GM18507 (cell line): ENCODE results near the gene ACAP2.
A peak's percentile ranks its signal among the peaks of the same experiment; 100 is the strongest.

Experiments used
- DNase-seq: peaks from one replicate; pipeline ENCODE4 v3.0.0; 2011; ENCODE audit warnings: low read depth; ENCODE audit not compliant: insufficient read length; ENCODE audit errors: extremely low spot score
- FAIRE-seq: peaks from 2 replicates; lab custom pipeline; 2011; peaks lifted over from hg19 to GRCh38; lab: Jason Lieb, UNC

ACAP2 gene

DNA sequence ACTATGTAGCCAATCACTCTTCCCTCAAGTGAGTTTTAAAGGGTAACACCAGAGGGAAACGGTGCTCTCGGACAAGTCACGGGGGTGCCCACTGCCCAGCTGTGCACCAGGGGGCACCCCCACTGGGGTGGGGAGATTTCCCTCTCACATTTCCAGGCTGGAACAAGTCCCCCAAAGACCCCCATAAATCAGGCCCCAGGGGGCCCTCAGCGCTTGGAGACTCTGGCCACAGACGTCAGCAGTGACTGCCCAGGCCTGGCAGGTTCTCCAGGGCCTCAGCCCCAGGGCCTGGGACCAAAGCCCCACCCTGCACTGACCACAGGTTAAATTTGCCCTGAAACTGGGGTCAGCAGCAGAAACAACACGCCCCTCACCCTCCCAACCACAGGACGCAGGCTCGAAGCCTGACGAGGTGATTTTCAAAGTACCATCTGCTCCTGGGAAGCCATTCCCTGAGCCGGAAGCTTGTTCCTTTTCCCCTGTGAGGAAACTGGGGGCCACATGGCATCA lies 188.8 kb downstream of the ACAP2 start:
- DNase-seq (no peak), FAIRE-seq (no peak)

DNA sequence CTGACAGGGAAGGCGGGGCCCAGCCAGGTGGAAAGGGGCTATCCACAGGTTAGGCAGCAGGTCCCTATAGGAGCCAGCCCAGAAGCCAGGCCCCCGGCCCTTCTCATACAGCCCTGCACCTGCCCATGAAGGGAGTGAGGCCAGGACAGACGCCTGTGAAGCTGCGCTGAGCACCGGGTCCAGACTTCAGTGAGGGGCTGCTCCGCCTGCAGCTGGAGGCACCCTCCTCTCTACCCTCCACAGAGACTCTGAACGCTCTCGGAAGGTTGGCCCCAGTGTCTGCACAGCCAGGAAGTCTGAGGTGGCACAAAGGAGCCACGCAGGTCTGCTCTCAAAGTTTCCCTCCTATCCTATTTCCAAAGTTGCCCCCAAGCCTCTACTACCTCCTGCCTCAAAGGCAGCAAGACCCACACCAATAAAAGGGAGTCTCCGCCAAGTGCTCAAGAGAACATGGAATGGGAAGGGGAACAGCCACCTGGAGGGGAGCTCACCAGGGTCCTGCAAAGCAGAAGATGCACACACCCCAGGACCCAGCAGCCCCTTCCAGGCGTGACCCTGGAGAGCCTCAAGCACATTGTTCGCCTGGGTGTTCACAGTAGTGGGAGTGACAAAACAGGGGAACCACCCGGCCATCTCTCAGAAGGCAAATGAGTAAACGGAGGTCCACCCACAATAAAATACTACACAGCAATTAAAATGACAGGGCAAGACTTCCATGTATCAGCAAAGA lies 191.3 kb downstream of the ACAP2 start:
- FAIRE-seq: no peak
- no peak for DNase-seq

DNA sequence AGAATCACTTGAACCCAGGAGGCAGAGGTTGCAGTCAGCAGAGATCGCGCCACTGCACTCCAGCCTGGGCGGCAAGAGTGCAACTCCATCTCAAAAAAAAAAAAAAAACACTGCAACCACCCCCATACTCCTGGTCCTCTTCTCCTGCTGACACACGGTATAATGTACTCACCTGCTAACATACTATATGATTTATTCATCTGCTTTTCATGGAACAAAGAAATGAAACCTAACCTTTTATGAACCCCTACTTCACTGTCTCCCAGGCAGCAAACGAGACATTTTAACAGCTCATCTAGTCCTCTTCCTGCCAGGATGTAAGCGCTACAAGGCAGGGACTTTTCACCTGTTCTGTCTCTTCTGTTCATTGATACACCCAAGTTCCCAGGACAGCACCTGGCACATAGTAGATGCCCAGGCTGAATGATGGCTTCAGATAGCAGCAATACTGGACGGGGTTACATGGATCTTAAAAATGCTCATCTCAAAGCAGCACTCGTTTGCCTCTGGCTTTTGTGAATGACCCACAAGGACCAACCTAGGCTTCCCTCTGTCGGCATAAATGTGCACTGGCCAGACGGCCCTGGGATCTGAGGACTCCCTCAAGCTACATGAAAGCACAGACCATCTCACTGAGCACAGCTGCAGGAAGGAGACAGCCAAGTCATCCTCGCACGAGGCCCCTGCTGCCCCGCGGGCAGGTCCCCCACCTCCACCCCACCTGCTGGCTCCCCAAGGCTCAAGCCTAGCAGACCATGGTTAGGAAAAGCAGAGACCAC lies 192.2 kb downstream of the ACAP2 start:
- FAIRE-seq: peak; percentile 24
- no peak for DNase-seq

DNA sequence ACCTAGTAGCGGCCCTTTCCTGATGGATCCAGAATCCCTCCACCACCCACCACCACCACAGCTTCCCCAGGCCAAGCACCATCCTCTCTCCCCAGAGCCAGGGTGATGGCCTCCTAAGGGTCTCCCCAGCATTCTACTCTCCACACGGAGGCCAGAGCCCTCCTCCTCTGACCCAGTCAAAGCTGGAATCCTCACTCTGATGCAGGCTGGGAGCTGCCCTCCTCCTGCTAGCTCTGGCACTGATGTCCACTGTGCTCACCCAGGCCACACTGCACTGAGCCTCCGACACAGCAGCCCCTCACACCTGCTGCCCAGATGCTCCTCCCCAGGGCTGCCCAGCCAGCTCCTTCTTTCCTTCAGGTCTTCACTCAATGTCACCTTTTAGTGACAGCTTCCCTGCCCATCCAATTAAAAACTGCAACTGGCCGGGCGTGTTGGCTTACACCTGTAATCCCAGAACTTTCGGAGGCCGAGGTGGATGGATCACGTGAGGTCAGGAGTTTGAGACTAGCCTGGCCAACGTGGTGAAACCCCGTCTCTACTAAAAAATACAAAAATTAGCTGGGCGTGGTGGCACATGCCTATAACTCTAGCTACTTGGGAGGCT lies 192.9 kb downstream of the ACAP2 start:
- DNase-seq (no peak), FAIRE-seq (no peak)

DNA sequence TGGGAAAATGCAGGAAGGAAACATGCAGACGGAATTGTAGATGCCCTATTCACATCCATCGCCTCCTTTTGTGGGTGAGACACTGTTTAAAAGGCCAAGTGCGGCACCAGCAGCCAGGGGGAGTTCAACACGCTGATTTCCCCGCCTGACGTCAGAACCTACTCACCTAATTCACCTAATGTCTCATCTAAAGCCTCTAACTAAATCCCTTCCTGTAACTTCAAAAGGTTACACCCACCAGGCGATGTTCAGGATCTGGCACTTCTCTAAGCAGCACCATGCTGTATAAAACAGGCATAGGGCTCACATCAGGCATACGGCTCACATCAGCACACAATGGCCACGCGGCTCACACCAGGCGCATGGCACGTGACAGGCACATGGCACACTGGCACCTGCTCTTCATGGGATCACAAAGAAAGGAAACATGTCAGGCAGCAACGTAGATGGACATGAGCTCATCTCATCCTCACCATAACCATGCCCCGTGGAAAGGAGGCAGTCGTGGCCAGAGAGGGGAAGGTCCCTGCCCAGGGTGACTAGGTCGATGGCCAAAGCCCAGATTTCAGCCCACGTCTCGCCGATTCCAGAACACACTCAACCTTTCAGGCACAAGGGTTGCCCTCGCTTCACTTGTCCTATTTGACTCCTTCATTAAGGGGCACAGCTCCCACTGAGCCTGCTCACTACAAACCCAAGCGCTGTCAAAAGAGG lies 193.6 kb downstream of the ACAP2 start:
- DNase-seq (no peak), FAIRE-seq (no peak)

DNA sequence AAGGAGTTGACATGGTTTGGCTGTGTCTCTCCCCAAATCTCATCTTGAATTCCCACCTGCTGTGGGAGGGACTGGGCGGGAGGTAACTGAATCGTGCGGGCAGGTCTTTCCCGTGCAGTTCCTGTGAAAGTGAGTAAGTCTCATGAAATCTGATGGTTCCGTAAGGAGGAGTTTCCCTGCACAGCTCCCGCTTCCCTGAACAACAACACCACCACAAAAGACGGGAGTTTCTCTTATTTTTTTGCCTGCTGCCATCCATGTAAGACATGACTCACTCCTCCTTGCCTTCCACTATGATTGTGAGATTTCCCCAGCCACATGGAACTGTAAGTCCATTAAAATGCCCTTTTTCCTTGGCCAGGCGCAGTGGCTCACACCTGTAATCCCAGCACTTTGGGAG lies 194.5 kb downstream of the ACAP2 start:
- FAIRE-seq: no peak
- no peak for DNase-seq

DNA sequence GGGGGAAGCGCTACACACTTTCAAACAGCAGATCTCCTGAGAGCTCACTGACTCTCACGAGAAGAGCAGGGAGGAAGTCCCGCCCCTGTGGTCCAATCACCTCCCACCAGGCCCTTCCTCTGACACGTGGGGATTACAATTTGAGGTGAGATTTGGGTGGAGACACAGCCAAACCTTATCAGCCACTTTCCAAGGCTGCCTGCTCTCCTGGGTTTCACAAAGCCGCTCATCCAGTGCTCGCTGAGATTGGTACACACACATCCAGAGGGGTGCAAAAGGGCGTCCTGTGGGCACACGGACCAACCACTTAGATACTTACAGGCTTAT lies 195.0 kb downstream of the ACAP2 start:
- DNase-seq (no peak), FAIRE-seq (no peak)

DNA sequence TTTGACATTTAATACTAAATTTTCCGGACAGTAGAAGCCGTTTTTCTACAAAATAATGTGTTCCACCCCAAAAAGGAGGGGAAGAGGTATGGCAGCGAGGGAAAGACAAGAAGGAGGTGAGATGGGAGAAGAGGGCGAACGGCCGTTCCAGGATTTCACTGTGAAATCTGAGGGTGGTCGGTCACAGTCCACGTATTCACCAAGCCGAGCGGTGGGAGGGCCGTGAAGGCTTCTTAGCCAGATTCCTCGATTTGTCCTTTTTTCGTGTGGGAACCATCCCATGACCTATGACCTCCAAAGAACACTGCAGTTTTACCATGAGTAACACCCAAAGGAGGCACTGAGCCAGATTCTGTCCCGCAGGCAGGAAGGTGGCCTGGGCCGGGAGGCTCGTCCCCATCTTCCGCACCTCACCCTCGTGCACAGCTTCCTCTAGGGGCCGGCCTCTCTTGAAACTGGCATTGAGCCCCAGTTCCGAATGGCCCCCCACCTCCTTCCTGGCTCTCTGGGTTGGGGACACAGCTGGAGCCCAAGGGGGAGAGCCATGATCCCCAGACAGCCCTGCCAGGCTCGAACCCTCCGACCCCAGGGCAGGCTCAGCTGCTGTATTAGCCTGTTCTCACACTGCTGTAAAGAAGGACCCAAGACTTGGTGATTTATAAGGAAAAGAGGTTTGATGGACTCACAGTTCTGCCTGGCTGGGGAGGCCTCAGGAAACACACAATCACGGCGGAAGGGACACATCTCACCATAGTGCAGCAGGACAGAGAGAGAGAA lies 195.5 kb downstream of the ACAP2 start:
- no peak for DNase-seq
- no peak for FAIRE-seq

DNA sequence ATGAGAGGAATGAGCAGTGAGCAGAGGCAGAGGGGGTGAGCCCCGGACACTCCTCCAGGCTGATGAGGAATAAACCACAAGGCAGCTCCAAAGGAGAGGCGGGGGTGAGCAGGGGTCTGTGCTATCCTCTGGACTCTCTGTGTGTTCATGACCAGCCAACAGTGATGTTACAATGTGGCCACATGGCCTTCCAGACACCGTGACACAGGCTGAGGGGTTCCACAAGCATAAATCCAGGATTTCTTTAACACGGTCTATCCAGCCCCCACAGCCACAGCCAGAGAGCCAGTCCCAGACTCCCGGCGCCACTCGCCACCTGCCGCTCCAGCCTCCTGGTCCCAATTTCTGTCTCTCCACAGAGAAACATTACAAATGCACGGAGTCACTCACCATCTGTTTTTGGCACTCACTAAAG lies 196.2 kb downstream of the ACAP2 start:
- DNase-seq: no peak

DNA sequence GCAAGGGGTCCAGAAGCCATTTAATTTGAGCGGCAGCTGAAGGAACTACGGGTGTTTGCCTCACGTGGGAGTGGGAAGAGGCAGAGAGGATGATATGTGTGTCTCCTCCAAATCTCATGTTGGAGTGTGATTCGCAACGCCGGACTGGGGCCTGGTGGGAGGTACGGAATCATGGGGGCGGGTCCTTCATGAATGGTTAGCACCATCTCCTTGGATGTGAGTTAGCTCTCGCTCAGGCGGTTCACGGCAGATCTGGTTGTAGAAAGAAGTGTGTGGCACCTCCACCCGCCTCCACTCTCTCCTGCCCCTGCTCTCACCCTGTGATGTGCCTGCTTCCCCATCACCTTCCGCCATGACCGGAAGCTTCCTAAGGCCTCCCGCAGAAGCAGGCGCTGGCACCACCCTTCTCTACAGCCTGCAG lies 197.3 kb downstream of the ACAP2 start:
- no peak for DNase-seq
- FAIRE-seq: no peak

More for the DNA sequence above, 196.2 kb downstream of the ACAP2 start:
- no peak for FAIRE-seq

DNA sequence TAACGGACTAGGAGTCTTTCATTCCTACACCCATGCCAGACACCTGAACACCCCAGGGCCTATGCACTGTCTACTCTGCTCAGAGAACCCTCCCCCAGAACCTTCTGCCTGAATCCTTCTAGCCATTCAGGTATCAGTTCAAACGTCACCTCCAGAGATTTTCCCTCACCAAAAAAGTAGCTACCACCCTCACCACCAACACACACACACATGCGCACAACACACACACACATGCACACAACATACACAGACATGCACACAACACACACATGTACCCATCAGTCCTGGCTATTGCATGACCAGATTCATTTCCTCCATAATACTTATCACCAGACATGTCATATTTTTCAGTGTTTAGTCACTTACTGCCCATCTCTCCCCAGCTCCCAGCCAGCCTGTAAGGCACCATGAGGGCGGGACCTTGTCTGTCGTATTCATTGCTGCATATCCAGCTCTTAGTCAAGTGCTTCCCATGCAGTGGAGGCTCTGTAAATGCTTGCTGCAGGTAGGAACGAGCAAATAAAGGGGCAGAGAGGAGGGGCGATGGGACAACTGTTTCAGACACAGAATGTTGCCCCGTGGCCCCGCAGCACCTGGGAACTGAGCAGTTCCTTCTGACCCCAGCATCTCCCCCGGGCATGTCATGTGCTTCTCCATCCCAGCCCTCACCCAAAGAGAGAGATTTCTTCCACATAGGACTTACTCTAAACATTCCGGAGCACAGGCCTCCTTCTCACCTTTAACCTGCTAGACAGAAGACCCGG lies 201.0 kb downstream of the ACAP2 start:
- no peak for DNase-seq
- no peak for FAIRE-seq

DNA sequence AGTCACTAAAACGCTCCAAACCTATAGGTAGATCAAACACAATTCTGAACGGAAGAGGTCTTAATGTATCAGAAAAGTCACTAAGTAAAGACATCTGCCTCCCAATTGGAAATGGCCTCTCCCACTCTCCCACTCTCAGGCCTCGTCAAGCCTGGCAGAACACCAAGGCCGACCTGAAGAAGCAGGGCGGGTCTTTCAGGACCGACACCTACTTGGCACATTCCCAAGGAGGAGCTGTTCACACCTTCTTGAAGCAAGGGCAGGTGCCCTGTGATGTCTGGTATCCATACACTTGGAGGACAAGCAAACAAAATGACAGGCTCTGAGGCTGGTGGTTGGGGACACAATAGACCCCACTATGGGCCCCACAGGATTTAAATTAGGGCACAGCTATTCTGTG lies 201.9 kb downstream of the ACAP2 start:
- DNase-seq (no peak), FAIRE-seq (no peak)

DNA sequence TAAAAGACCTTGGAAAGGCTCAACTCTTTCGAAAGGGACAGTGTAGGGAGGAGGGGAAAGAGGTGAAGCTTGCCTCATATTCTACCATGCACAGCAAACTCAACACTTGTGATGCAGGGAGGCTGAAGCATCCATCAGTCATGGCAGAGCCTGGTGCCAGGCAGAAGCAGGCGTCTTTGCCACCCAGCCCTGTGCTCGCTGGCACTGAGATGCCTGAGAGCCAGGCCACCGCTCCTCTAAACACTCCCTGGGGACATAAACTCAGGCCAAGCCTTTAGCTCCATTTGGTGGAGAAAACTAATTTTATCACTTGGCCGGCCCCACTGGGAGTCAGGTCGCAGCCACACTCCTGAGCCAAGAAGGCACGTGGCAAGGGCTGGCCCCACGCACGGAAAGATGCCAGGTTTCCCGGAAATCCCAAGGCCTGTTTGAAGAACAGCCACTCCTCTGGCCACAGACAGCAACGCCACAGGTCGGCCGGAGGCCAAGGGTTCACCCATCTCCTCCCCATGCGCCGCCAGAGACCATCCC lies 202.6 kb downstream of the ACAP2 start:
- DNase-seq (no peak), FAIRE-seq (no peak)

DNA sequence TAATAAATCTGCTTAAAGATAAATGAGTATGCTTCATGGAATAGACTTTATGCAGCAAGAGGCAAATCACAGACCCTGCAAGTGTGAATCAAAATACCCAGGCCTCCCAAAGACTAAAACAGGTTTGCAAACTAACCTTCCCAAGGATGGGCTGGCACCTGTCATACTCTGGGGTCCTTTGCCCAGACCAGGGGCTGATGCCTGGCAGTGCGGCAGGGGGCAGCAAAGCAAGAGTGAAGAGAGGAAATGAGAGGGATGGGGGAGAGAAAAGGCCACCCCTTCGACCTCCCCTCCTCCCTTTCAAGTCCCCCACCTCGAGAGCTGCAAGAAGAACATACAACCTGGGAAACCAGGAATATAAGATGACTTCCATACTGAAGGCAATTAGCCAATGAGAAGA lies 203.7 kb downstream of the ACAP2 start:
- FAIRE-seq: no peak

DNA sequence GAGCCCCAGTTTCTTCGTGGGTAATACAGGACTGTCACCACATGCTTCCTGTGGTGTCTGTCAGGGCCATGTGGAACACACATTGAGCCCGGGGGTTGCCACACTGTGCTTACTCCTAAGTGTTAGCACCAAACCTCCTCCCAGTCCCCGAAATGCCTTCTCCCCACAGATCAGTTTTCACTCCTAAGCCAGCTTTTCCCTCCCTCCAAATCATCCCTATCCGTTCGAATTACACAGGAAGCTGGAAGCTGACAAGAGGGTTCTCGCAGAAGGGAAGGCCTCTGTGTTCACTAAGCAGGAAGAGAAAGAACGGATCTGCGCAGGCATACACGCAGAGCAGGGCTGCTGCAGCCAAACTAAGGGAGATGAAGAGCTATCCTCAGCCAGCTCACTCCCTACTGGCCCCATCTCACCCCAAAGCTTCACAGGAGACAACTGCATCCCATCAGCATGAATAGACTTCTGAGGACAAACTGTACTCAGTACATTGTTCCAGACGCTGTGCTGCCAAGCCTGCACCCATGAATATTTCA lies 204.2 kb downstream of the ACAP2 start:
- DNase-seq (no peak), FAIRE-seq (no peak)

More for the DNA sequence above, 203.7 kb downstream of the ACAP2 start:
- DNase-seq: no peak

DNA sequence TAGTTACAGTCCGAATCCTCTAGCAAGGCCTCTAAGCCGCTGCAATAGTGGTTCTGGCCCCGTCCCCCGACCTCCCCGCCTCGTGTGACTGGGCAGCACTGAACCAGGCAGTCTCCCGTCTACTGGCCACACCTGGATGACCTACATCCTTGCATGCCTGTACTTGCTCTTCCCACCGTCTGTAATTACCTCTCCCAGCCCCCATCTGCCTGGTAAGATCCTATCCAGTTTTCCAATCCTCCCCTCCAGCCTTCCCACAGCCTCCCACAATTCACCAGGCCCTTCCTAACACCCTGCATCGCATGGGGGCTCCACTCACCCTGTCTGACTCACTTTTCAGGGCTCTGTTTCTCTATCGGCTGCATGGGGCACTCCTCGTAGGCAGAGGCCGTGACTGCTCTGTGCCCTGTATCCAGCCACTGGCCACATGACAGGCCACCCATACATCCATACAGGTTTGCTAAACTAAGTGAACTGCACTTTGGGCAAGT lies 204.7 kb downstream of the ACAP2 start:
- no peak for FAIRE-seq

DNA sequence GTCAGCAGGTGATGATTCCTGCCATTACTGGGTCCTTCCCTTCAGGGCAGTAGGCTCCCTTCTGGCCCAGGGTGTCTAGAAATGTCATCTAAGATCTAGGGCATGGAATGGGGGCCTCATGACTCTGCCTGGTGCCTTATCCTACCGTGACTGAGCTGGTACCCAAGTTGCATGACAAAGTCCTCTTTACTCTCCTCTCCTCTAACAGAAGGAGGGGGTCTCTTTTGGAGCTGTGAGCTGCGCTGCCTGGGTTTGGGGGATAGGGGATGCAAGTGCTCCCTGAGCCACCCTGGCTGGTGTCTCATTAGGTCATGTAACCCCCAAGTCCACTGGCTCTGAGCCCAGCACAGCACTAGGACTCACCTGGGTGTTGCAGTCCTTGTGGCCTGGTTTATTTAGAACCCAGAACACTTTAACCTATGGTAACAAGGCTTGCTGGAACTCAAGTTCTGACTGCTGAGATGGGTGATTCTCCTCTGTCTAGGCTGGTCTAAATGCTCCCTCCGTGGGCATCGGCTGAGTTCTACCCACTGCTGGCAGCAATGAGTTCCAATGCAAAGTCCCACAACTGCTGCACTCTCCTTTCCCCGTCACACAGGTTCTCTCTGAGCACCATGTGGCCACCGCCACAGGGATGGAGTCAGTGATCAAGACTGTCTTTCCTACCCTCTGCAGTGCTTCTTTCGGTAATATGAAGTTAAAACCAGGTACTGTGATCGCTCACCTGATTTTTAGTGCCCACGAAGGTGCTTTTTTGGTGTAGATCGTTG lies 205.8 kb downstream of the ACAP2 start:
- no peak for FAIRE-seq
- DNase-seq: no peak

More for the DNA sequence above, 204.7 kb downstream of the ACAP2 start:
- DNase-seq: no peak
